ENCODE results near the gene CDH12.

CDH12 gene

GRCh38 chr5:22354956-22355355 lies 498.2 kb downstream of the CDH12 start:
- no peak for TF ChIP-seq BACH2 (CRISPR knock-in tag; IDR thresholded peaks at IDR 0.05; ENCODE audit: borderline replicate concordance)
- no peak for ATAC-seq

- ATAC-seq: no peak
- TF ChIP-seq GLIS3 (CRISPR knock-in tag; IDR thresholded peaks at IDR 0.05) (no peak), ZC3H10 (CRISPR knock-in tag; IDR thresholded peaks at IDR 0.05) (no peak), CREB5 (CRISPR knock-in tag; IDR thresholded peaks at IDR 0.05; ENCODE audit: low read depth) (no peak), OSR1 (CRISPR knock-in tag; IDR thresholded peaks at IDR 0.05) (no peak), POU6F1 (CRISPR knock-in tag; IDR thresholded peaks at IDR 0.05; ENCODE audit: borderline replicate concordance, low read depth) (no peak), BACH2 (CRISPR knock-in tag; IDR thresholded peaks at IDR 0.05; ENCODE audit: borderline replicate concordance) (no peak), ZFP3 (CRISPR knock-in tag; IDR thresholded peaks at IDR 0.05) (no peak), CSRNP3 (CRISPR knock-in tag; IDR thresholded peaks at IDR 0.05) (no peak), ESRRG (CRISPR knock-in tag; IDR thresholded peaks at IDR 0.05) (no peak), ISL1 (CRISPR knock-in tag; IDR thresholded peaks at IDR 0.05) (no peak), SNAI2 (CRISPR knock-in tag; IDR thresholded peaks at IDR 0.05) (no peak), RARB (CRISPR knock-in tag; IDR thresholded peaks at IDR 0.05) (no peak), ZNF8 (CRISPR knock-in tag; IDR thresholded peaks at IDR 0.05) (no peak), TOX (CRISPR knock-in tag; IDR thresholded peaks at IDR 0.05; ENCODE audit: borderline replicate concordance) (no peak), PPARA (CRISPR knock-in tag; IDR thresholded peaks at IDR 0.05; ENCODE audit: borderline replicate concordance) (no peak)
Measured at GRCh38 chr5:22352493-22352892, 500.7 kb downstream of the CDH12 start.

GRCh38 chr5:22351178-22351577 lies 502.0 kb downstream of the CDH12 start:
- ATAC-seq: no peak
- TF ChIP-seq TSHZ2 (CRISPR knock-in tag; IDR thresholded peaks at IDR 0.05) (no peak), OSR1 (CRISPR knock-in tag; IDR thresholded peaks at IDR 0.05) (no peak), GLIS3 (CRISPR knock-in tag; IDR thresholded peaks at IDR 0.05) (no peak), TOX (CRISPR knock-in tag; IDR thresholded peaks at IDR 0.05; ENCODE audit: borderline replicate concordance) (no peak), ARNTL (CRISPR knock-in tag; IDR thresholded peaks at IDR 0.05; ENCODE audit: borderline replicate concordance, low read depth) (no peak), TCF4 (CRISPR knock-in tag; IDR thresholded peaks at IDR 0.05; ENCODE audit: borderline replicate concordance) (no peak), PATZ1 (CRISPR knock-in tag; IDR thresholded peaks at IDR 0.05; ENCODE audit: borderline replicate concordance) (no peak), PPARA (CRISPR knock-in tag; IDR thresholded peaks at IDR 0.05; ENCODE audit: borderline replicate concordance) (no peak), BACH2 (CRISPR knock-in tag; IDR thresholded peaks at IDR 0.05; ENCODE audit: borderline replicate concordance) (no peak), RARB (CRISPR knock-in tag; IDR thresholded peaks at IDR 0.05) (no peak), ZFP3 (CRISPR knock-in tag; IDR thresholded peaks at IDR 0.05) (no peak), ZC3H10 (CRISPR knock-in tag; IDR thresholded peaks at IDR 0.05) (no peak)

GRCh38 chr5:22348027-22348426 lies 505.1 kb downstream of the CDH12 start:
- no peak for ATAC-seq

More at GRCh38 chr5:22348027-22348426, 505.1 kb downstream of the CDH12 start:
- TF ChIP-seq ZFP30 (CRISPR knock-in tag; IDR thresholded peaks at IDR 0.05) (no peak), RARB (CRISPR knock-in tag; IDR thresholded peaks at IDR 0.05) (no peak), ARNTL (CRISPR knock-in tag; IDR thresholded peaks at IDR 0.05; ENCODE audit: borderline replicate concordance, low read depth) (no peak)
